Measurements from ENCODE around the gene IMPDH1.
A peak's percentile ranks its signal among the peaks of the same experiment; 100 is the strongest.
"Not testable (repeated sequence)": the region's sequence is repeated elsewhere in the genome, so short reads cannot be mapped to it uniquely, and the experiment has no call there.

The IMPDH1 gene

GRCh38 chr7:128409596-128410450 lies at the start of gene IMPDH1:
Gene IMPDH1, minus strand, starts transcription at chr7:128409982. Its CDS starts 81 bp downstream, at chr7:128409901.
- peak within 1 kb of the TSS; percentile 69 for H3K4me3 ChIP-seq (ENCODE audit: low read length)
- DNase-seq (ENCODE audit: low read depth) = no peak
- no peak for TF ChIP-seq CTCF (conservative IDR thresholded peaks at IDR 0.05; ENCODE audit: low read depth, low read length)

DNA sequence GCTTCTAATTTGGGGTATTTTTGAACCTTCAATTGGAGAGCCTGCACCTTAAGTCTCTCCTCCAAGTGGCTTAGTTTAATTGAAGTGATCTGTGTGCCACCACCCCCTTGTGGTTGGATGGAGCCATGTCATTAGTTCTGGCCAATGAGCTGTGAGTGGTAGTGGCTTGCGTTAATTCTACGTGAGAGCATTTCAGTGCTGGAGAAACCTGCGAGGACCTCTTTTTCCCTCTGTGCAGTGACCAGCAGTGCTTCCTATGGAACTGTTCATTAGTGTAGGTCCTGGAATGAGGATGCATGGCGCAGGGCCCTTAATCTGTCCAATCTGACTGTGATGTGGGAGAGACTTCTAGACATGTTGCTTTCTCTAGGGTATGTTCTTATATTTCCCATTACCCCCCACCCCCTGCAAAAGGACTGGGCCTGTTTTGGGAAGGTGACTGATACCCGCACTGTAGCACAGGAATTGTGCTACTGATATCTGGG lies 49.7 kb upstream of the IMPDH1 start:
- no peak for DNase-seq (ENCODE audit: low read depth)
- TF ChIP-seq CTCF (conservative IDR thresholded peaks at IDR 0.05; ENCODE audit: low read depth, low read length) = peak; percentile 83
- no peak overlapping the region for H3K4me3 ChIP-seq (ENCODE audit: low read length)

DNA sequence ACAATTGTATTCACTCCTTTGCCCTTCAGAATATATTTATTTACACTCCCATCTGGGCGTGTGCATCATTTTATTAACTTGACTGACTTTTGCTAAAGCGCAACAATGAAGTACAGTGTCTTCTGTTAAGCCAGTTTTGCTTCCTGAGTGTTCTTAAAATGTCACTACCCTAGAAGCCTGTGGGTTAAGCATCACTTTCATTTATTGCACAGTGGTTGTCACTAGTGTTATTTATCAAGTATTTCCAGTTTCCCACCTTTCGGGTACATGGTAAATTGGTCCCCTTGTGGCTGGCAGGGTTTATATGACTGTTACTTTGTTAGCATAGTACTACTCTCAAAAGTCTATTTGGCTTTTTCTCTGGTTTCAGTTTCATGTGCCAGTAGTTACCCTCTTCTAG lies 49.2 kb upstream of the IMPDH1 start:
- DNase-seq (ENCODE audit: low read depth) = no peak
- no peak for TF ChIP-seq CTCF (conservative IDR thresholded peaks at IDR 0.05; ENCODE audit: low read depth, low read length)
- no peak overlapping the region for H3K4me3 ChIP-seq (ENCODE audit: low read length)

DNA sequence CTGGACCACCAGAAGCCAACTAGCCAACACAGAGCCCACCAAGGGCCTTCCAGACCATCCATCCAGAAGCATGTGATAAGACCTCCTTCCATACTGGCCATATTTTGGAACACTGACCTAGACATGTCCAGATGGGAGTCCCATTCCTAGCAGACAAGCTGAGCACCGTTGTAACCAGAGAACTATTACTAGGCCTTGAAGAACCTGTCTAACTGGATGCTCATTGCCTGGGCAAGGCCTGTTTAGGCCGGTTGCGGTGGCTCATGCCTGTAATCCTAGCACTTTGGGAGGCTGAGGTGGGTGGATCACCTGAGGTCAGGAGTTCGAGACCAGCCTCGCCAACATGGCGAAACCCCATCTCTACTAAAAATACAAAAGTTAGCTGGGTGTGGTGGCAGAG lies 47.6 kb upstream of the IMPDH1 start:
- peak overlapping the region; percentile 95 for H3K4me3 ChIP-seq (ENCODE audit: low read length)
- not testable (repeated sequence) for DNase-seq (ENCODE audit: low read depth)

DNA sequence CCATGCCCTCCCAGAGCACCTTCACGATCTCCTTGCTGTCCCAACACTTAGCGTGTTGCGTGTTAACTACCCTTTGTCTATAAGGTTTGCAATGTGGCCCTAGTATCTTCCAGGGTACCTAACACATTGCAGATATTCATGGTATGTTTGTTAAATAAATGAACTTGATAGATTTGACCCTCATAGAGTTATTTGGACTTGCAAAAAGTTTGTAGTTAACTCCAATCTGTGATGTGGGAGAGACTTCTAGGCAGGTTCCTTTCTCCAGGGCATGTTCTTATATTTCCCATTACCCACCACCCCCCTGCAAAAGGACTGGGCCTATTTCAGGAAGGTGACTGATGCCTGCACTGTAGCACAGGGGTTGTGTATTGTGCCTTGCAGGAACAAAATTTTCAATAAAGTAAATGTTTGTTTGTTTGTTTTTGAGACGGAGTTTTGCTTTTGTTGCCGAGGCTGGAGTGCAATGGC lies 46.5 kb upstream of the IMPDH1 start:
- TF ChIP-seq CTCF (conservative IDR thresholded peaks at IDR 0.05; ENCODE audit: low read depth, low read length) = no peak
- DNase-seq (ENCODE audit: low read depth) = no peak
- peak overlapping the region; percentile 95 for H3K4me3 ChIP-seq (ENCODE audit: low read length)

DNA sequence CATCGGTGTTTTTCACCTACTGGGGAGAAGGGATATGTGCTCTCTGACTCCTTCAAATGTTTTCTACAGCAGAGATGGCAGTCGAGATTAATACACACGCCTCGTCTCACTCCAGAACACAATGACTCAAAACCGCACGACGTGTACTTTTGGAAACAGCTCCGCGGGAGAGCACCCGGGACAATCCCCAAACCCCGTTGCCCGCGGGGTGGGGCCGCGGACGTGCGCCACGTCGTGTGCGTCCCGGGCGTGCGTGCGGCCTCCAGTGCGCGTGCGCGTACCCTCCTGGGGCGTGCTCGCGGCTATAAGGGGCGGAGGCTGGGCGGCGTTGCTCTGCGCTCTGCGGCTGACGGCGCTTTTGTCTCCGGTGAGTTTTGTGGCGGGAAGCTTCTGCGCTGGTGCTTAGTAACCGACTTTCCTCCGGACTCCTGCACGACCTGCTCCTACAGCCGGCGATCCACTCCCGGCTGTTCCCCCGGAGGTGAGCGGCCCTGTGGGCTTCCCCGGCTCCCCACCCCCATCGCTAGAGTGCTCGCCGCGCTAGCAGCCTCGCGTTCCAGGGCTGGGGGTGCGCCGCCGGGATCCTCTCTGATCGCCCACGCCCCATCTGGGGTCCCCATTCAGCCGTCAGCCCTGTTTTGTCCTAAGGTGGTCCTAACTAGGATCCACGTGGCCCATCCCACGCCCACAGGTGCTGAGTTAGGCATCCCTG lies 45.9 kb upstream of the IMPDH1 start, which contains the start of gene HILPDA:
Gene HILPDA, plus strand, starts transcription at position 336 of the 712 bp plus-strand sequence. CDS start 1,391 bp downstream, outside the sequence.
- no peak for TF ChIP-seq CTCF (conservative IDR thresholded peaks at IDR 0.05; ENCODE audit: low read depth, low read length)
- peak within 1 kb of the TSS; percentile 95 for H3K4me3 ChIP-seq (ENCODE audit: low read length)
- DNase-seq (ENCODE audit: low read depth) = no peak

GRCh38 chr7:128454808-128455542 lies 45.2 kb upstream of the IMPDH1 start:
- no peak for TF ChIP-seq CTCF (conservative IDR thresholded peaks at IDR 0.05; ENCODE audit: low read depth, low read length)
- DNase-seq (ENCODE audit: low read depth) = no peak
- peak overlapping the region; percentile 95 for H3K4me3 ChIP-seq (ENCODE audit: low read length)
